HG02588 (cell line): ENCODE data around the gene STK40.

Experiments
- ATAC-seq: cut with Tn5 transposase; IDR thresholded peaks from one replicate; pipeline ENCODE4 v1.9.1; 2021; ENCODE audit warnings: mild to moderate bottlenecking, moderate library complexity; ENCODE audit not compliant: unreplicated experiment

The STK40 gene

DNA sequence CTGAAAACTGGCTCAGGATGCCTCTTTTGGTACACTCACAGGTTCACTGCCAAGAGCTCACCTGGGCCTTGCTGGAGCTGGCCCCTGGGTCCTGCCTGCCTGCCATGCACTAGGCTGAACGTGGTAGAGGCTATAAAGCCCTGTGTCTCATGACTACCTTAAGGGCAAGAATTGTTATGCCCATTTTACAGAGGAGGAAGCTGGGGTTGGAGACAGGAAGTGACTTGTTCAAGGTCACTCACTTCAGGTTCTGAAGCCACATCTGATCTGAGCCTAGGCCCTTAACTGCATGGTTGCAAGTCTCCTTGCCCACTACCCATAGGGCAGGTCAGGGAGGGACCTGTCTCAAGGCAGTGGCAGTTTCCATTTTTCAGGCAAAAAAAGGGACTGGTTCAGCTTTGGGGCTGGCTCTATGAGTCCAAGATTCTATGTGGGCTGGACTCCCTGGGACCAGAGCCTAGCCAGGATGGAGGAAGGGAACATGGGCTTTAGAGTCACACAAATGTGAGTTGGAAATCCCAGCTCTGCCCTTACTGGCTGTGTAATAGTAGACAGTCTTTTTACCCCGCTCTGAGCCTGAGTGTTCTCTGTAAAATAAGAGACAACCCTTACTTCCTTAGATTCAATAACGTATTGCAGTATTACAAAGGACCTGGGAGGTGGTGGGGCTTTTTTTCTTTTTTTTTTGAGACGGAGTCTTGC, 7.8 kb downstream of the STK40 start:
- no peak for ATAC-seq

DNA sequence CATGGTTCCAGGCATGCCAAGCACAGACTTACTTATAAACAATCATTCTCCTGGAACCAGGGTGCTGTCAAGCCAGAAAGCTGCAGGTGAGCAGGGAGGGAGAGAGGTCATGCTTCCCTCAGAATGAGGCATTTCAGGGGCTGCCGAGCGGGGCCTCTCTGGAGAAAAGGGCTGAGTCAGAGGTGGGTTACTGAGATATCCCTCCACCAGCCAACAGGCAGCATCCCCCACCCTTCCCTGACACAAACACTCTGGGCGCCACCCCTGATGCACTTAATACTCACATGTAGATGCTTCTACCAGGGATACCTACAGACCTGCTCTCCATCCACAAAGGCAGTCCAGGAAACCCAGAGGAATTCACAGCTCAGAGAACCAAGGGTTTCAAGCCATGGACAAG, 13.1 kb downstream of the STK40 start:
- no peak for ATAC-seq

- ATAC-seq: no peak
Measured at GRCh38 chr1:36369061-36369861, 16.5 kb downstream of the STK40 start.

GRCh38 chr1:36367798-36368197, 17.9 kb downstream of the STK40 start:
- no peak for ATAC-seq

DNA sequence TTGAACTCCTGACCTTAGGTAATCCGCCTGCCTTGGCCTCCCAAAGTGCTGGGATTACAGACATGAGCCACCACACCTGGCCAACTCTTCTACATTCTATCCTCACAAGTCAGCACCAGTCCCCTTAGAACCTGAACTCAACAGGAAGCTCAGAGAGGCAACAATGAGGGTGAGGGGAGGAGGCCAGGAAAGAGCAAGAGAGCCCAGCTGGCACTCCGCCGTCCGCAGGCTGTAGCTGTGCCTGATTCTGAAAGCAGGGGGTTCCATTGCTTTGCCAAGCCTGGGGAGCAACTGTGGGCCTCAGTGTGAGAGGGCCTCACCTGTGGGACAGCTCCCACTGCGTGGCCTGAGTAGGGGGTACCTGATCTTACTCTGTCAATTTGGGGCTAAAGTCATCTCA, 18.7 kb downstream of the STK40 start:
- ATAC-seq: no peak

DNA sequence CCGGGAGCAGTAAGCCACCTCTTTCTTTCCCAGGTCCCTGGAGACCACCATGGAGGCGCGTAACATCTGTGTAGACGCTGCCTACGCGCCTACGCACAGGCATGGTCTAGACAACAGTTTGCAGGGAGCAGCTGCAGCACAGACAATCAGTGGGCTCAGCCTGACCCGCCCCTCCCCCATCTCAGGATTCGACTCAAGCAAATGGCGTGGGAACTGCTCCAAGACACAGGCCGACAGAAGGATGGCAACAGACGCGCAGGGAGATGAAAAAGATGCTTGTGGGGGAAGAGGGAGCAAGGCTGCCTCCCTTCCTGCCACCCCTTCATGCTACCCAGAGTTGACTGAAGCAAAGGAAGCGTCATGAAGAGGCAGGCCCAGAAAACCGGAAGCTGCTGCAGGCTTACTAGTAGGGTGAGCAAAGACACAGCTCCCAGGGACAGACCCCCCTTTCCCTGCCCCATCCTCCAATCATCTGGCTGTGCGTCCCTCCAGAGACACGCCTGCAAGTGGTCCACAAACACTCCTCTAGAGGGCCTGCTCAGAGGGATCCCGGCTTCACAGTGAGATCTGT, 19.5 kb downstream of the STK40 start:
- ATAC-seq: no peak

DNA sequence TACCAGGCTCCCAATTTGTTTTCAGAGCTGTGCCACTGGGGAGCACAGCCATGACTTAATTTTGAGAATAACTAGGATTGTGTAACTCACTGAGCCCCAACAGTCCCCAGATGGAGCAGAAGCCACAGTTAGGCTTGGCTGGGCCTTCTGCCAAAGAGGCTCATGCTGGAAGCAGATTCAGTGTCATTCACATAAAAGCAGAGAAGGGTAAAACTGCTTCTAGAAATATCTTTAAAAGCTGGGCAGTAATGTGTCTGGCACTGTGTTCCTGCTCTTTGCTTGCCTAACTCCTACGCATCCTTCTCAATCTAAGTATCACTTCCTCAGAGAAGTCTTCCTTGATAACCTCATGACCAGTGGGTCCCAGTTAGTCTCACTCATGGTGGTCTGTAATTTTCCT, 20.3 kb downstream of the STK40 start:
- ATAC-seq: no peak

- no peak for ATAC-seq
Measured at GRCh38 chr1:36359911-36360550, 25.7 kb downstream of the STK40 start.

DNA sequence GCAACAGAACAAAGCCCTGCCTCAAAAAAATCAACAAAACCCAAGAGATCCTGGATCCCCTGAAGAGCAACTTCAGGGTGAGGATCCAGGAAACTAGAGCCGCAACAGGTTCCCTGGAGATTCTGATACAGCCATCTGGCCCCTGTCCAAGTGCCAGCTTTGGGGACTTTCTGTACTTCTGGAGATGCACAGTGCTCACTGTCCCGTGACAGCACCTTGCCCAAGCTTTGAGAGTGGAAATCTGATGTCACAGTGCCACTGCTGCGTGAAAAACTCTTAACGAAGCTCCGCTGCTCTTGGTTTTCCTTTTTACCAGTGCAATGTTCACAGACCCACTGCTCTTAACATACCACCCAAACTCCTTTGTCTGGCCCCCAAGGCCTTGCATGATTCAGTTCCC, 26.3 kb downstream of the STK40 start:
- no peak for ATAC-seq

DNA sequence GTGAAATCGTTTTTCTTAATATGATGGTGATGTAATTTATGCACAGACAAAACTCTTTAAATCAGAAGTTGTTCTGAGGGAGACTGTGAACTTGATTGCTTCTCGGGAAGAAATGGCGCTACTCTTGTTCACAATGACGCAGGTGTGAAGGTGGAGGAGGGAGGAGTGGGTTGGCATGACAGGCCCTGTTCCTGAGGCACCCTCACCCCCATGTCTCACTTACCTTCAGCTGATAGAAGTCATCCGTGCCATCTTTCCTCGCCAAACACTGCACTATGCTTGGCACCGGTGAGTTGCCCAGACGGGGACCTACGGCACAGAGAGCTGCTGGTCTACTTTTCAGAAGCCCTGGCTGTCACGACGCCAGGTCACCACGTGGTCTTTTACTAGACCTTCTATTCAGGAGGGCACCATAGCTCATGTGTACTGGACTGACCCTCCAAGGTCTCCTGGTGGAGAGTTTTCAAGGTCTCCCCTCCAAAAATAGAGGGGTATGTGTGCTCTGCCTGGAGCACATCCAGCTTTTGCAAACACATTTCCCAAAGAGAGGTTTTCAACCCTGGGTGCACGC, 27.1 kb downstream of the STK40 start:
- ATAC-seq: no peak

- ATAC-seq: no peak
Measured at GRCh38 chr1:36355811-36356210, 29.9 kb downstream of the STK40 start.

DNA sequence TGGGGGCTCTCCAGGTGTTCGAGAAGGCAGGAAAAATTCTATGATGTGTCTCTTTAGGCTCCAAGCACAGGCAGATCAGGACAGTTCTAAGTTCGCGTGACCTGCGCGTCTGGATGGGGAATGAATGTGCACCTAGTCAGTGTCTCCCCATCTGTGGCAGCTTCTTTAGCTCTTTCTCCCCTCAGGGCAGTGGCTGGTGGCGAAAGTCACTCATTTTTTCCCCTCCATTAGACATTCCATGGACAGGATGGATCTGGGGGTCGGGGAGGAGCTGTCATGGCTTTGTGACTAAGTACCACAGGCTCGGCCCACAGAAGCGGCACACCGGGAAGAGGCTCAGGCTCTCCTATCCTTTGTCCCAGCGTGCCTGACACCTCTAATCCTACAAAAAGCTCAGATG, 31.2 kb downstream of the STK40 start:
- no peak for ATAC-seq

DNA sequence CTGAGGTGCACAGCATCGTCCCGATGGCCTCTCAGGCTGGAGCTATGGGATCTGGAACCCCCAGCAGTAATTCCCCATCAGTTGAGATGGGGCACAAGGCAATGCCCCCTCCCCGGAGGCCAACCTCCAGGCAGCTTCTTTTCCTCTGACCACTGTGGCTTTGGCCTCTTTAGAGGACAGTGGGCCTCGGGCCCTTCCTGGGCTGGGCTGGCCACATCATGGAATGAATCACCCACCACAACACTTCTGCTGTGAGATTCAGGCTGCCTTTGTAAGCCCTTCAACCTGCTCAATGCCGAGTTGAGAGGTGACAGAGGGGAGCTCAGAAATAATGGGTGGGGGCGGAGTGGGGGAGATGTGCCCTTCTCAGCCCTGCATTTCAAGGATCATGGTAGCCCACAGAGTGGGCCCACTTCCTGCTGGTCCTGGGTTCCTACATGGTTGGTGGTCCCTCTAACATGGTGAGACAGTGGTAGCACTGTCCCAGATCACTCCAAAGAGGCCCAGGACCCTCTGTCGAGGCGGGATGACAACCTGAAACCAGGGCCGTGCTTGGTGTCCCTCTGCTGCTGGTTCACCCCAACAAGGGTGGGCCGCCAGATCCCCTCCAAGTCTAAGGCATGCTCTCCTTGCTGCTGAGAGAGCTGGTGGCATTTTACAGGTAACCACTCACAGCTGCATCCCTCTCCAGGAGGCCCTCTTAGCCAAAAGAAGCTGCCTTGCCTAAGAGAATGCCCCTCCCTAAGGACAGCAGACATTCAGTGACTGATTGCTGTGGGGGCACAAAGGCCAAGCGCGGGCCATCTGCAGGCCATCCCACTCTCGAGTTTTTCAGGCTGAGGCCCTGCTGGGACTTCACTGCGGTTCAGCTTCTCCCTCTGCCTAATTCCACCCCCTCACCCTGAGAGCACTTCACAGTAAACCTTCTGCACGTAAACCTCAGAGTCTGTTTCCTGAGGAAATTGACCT, 32.5 kb downstream of the STK40 start:
- ATAC-seq: no peak

DNA sequence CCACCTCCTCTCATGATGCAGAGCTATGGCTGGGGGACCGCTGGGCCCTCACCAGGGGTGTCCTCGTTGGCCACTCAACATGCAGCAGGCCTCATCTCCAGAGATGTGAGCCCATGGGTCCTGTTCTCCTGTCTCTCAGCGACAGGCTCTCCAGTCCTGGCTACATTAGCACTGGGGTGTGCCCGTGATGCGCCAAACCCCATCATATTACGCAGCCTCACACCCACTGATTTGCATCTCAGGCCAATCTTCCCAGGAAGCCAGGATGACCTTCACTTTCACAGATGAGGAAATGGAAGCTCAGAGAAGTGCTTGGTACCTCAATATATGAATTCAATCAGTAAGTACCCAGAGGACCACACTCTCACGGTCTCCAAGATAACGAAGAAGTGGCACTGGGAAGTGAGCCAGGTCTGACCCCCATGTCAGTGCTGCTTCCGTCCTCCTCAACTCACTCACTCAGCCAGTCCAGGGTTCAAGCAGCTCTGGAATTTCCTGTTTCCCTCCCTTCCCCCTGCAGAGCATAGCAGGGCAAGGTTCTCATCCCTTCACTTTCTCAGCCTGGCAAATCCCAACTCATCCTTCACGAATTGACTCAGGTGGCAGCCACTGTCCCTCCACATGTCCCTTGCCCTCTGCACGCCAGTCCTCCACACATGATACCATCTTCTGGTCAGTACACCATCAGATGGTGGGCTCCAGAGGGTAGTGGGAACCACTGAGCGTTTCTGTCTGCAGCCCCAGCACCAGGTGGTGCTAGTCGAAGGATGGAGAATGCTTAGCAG, 33.4 kb downstream of the STK40 start:
- ATAC-seq: no peak

DNA sequence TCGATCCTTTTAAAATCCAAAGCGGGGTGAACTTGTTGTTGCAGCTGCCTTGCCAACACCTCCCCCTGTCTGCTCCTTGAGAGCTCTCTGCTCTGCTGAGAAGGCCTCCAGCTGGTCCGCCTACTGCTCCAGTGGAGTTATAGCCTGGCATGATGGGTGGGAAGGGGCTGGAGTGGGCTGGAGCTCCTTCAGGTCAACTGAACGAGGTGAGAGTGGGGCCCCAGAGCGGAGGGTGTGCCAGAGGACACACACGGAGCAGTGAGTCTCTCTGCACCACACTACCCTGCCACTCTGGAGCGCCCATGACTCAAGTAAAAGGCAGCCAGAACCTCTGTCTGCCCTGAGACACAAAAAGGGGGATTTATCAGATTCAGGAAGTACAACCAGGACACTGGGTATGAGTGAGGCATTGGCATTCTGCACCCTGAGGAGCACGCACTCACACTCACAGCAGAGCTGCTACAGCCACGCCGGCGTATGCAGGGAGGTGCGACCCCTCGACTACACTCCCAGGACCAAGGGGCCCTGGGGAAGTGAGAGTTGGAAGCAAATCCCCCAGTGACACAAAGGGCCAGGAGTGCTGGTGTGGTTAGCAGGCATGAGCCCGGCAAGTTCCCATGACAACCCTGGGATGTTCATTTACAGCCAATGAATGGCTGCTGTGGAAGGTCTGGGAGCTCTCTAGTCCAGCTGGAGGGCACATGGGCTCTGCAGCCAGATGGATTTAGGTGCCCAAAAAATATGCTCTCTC, 34.3 kb downstream of the STK40 start:
- no peak for ATAC-seq

DNA sequence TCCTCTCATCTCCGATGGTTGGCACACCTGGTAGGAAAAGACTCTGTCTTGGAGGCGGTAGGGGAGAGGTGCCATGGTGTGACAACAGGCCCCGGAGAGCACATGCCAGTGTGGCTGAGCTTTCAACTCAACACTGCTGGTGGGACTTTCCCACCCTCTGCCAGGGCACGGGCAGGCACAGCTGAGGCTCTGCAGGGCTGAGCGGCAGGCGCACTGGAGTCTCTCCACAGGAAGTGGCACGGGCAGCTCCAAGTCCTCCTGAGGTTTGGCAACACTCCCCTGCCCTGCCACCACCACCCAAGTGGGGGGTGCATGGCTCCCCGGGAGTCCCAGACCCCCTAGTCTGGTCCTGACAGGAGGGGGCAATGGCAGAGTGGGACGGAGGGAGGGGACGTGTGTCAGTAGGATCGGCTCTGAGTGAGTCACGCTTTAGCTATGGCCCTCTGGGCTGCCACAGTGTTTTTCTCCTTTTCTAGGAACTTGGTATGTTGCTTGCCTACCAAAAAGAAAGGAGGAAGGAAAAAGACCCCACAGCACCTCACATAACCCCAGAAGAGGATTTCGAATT, 35.0 kb downstream of the STK40 start:
- ATAC-seq: no peak

GRCh38 chr1:36349839-36350238, 35.9 kb downstream of the STK40 start:
- no peak for ATAC-seq

- peak; percentile 78 for ATAC-seq
Measured at GRCh38 chr1:36349241-36349671, 36.5 kb downstream of the STK40 start.
